HG03575 (cell line): ENCODE measurements around the gene ARSJ.
"Not testable (repeated sequence)": the region's sequence is repeated elsewhere in the genome, so short reads cannot be mapped to it uniquely, and the experiment has no call there.

Experiments
- ATAC-seq: cut with Tn5 transposase; IDR thresholded peaks from one replicate; pipeline ENCODE4 v1.9.1; 2021; ENCODE audit not compliant: unreplicated experiment, insufficient number of reproducible peaks, low FRiP score; ENCODE audit errors: extremely low read depth

Gene ARSJ

DNA sequence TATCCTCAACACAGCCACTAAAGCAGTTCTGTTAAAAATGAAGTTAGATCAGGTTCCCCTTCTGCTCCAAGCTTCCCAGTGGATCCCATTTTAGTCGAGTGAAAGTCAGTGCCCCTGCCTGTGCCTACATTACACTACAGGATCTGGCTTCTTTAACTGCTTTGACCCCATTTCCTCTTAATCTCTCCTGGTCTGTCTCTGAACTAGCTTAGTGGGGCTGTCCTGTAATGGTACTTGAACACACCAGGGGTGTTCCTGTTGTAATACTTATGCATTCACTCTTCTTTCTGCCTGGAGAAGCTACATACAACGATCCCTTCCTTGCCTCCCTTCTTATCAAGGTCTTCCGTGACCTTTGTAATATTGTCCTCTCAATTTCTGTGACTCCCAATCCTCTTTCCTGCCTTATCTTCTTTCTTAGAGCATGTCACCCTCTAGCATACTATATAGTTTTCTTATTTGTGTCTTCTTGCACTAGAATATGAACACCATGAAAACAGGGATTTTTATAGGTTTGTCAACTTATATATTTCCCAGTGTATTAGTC, 16.7 kb downstream of the ARSJ start:
- ATAC-seq = no peak

GRCh38 chr4:113962016-113962347, 17.5 kb downstream of the ARSJ start:
- no peak for ATAC-seq

DNA sequence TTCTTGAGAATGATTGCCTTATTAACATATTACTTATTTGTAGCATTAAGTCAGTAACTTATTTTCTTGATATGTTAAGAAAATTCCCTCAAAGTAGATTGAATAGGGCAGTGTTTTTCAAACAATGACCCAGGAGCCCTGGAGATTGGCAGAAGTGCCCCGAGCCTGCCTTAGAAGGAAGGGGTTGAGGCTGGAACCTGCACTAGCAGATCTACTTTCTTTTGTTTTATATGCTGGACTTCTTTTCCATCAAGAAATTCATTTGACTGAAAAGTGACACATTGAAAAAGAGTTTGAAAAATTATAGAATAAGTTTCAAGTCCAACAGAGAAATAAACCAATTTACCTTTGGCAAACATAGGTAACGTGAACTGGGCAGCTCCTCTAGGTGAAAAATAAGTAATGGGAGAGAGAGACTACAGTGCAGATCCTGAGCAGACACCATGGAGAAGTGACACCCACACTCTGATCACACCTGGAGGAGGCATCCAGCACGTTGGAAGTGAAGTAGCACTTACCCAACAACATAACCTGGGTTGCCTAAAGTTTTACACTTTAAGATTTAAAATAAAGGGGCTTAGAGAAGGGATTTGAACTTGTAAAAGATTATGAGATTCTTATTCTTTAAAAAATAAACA, 18.6 kb downstream of the ARSJ start:
- no peak for ATAC-seq

DNA sequence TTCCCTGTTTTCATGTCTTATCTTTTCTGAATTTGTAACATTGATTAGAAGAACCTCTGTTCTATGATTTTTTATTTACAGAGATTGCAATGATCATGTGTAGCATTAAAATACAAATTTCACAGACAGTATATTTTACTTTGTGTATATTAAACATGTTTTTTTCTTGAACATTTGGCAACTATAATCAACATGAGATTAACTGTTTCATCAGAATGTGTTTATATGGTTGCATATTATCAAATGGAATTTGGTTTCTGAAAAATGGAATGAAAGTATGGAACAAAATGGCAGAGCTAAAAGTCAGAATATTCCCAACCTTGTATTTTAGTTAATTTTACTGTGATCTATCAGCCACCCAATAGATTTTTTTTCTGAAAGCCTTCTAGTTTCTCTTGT, 19.9 kb downstream of the ARSJ start:
- no peak for ATAC-seq

- ATAC-seq = no peak
Measured at GRCh38 chr4:113958766-113959538, 20.5 kb downstream of the ARSJ start.

DNA sequence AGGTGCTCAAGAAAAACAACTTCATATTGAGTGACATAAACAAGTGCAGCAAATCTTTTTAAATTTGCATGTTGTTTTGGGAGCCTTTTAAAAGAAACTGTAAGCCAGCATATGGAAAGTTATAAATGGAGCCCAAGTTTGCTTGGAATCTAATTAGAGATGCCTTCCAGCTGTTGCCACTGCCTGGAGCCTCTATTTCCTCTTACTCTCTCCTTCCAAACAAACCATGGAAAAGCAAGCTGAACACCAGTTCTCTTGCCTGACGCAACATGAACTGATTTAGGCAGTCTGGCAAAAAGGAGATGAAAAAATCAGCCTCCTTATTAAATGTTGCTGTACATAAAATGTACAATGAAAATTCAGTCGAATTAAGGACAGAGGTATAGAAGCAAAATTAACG, 21.5 kb downstream of the ARSJ start:
- ATAC-seq = no peak

DNA sequence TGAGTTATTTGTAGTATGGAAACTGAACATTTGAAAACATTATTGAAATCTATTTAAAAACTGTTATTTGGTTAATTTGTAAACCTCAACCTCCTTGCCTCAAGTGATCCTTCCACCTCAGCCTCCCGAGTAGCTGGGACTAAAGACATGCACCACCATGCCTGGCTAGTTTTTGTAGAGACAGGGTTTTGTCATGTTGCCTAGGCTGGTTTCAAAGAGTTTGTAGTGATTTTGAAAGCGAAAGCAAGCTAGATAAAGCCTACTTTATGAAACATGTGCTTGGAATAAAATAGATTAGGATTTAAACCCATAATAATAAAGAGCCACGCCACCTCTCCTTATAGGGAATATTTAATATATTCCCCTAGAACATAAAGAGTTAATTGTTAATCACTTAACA, 23.5 kb downstream of the ARSJ start:
- no peak for ATAC-seq

DNA sequence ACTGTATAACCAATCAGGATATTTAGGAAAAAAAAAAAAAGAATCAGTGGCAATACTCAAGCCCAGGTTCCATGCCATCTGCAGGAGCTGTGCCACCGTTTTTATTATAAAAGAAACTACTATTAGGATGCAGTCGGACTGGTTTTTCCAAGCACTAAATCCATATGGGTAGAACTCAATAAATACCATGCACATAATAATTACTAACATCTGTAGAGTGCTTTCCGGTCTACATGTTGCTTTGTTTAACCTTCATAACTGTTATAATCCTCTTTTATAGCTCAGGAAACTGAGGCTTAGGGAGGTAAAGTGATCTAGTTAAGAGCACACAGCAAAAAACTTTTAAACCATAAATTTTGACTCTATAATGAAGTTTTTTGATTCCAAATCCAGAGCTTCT, 24.0 kb downstream of the ARSJ start:
- no peak for ATAC-seq

GRCh38 chr4:113953888-113954287, 25.6 kb downstream of the ARSJ start:
- ATAC-seq = no peak

DNA sequence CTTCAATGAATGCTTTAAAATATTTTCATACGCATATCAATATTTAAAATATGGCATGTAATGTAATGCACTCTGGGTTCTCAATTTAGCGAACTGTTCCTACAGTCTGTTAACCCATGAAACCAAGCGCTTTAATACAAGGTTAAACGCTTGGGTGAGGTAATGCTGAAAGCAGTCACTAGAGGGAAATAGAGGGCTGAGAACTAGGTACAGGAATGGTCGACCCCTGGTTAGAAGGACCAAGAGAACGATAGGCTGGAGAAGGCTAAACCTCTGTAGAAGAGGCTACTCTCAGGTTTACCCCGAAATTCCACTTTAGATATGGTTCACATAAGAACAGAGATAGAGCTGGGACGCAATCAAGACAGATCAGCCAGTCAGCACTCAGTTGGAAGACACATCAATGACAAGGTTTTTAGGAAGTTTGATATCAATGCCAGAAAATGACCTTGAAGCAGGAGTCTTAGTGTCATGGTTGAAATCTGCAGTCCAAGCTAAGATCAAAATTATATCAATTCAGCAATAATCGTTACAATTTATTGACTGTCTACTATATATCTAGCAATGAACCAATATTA, 26.9 kb downstream of the ARSJ start:
- ATAC-seq = peak; percentile 93

DNA sequence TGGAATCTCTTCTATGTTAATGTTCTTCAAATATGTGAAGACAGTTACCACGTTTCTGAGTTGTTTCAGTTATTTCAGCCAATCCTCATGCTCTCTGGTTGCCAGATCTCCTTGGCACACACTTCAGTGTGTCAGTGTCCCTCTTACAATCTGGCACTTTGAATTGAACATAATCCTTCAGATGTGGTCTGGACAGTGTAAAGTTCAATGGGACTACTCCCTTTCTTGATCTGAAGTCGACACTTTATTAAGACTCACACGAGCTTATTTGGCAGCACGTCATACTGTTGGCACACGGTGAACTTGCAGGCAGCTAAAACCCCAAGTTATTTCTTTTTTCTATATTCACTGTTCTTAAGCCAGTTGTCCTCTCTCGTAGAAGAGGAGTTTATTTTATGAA, 28.2 kb downstream of the ARSJ start:
- ATAC-seq = no peak

GRCh38 chr4:113950207-113950606, 29.2 kb downstream of the ARSJ start:
- no peak for ATAC-seq

GRCh38 chr4:113947484-113947883, 32.0 kb downstream of the ARSJ start:
- ATAC-seq = no peak

DNA sequence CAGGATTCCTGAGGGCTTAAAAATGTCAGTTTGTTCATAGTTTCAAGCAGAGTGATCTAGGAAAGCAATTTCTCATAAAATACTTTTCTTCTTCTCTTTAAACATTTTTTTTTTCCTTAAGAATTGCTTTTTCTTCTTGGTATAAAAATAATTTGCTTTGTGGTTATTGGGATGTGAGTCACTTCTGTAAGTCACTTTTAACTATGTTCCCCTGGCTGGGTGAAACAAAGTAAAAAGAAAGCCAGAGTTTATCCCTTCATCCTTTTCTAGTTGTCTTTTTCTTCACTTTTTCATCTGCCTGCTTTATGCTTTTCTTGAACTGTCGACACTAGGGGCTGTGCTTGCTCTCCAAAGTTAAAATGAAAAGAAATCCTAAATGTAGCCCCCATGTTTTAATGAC, 33.5 kb downstream of the ARSJ start:
- no peak for ATAC-seq

- no peak for ATAC-seq
Measured at GRCh38 chr4:113943863-113944262, 35.6 kb downstream of the ARSJ start.

DNA sequence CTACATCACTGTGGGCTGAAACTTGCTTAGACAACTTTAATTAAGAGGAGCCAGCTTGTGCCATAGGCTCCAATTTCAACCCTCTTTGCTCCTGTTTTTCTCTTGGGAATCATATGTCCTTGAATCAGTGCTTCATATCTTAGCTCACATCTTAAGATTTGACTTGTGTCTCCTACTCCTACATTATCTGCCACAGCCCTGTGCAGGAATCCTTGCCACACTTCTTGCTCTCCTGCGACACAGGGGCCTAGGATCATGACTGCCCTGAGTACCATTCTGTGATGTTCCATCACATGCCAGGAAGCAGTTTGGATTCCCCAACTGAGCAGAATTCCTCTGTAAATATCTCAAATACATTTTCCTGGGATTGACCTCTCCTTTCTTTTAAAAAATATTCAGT, 36.4 kb downstream of the ARSJ start:
- no peak for ATAC-seq

- ATAC-seq = no peak
Measured at GRCh38 chr4:113941836-113942235, 37.6 kb downstream of the ARSJ start.

- ATAC-seq = not testable (repeated sequence)
Measured at GRCh38 chr4:113940103-113940502, 39.3 kb downstream of the ARSJ start.

GRCh38 chr4:113935190-113935589, 44.3 kb downstream of the ARSJ start:
- no peak for ATAC-seq

GRCh38 chr4:113924706-113925105, 54.7 kb downstream of the ARSJ start:
- not testable (repeated sequence) for ATAC-seq
